Endothelial cell of umbilical vein (primary cell): ENCODE data around the gene CROCC2. TPM values are rescaled to one million over a fixed set of nuclear protein-coding genes. Genes with fewer than 3 reads are reported as not detected.

Experiments
- BruUV-seq: library from RNA; stranded (reverse); fragments of 400-500 nt; replicated peaks from 2 replicates; lab custom pipeline; 2021; lab: Mats Ljungman, UMichigan
- CTCF ChIA-PET: fragments of 300-600, 350-600 bp; sonication (Branson Sonifier 250); formaldehyde crosslinking; loops from one replicate; lab custom pipeline; 2021; ENCODE audit warnings: antibody characterized with exemption, inconsistent platforms; lab: Charles Lee
- POLR2A ChIA-PET: fragments of 300-600, 350-600 bp; sonication (Branson Sonifier 250); formaldehyde crosslinking; loops from one replicate; lab custom pipeline; 2021; ENCODE audit warnings: antibody characterized with exemption, inconsistent platforms; lab: Charles Lee
- DNase-seq: peaks from one replicate; pipeline ENCODE4 v3.0.0-alpha.2; 2011; ENCODE audit warnings: low read depth, low spot score
- FAIRE-seq: peaks from 2 replicates; lab custom pipeline; 2011; peaks lifted over from hg19 to GRCh38; lab: Jason Lieb, UNC
- H2AFZ ChIP-seq: 2 replicates; pipeline ENCODE4 v1.6.0; 2012; ENCODE audit warnings: low read depth, low read length, control low read depth, inconsistent platforms
- H3K27ac ChIP-seq: 2 replicates; pipeline ENCODE4 v1.5.1; 2011; ENCODE audit warnings: low read depth, mild to moderate bottlenecking, control low read depth, low read length, moderate library complexity; ENCODE audit not compliant: insufficient read depth
- H3K27me3 ChIP-seq, 2 experiments: 2 replicates each; pipeline versions ENCODE4 v1.6.0 to v1.6.1; 2011; ENCODE audit warnings: low read length in 2 of 2, mixed read lengths in 1 of 2; ENCODE audit not compliant: control insufficient read depth in 2 of 2, insufficient read depth in 2 of 2
- H3K36me3 ChIP-seq, 2 experiments: 2 replicates in 1 of 2; 3 replicates in 1 of 2; pipeline ENCODE4 v1.5.1; 2011; ENCODE audit warnings: low read length in 2 of 2, mild to moderate bottlenecking in 1 of 2, moderate library complexity in 1 of 2; ENCODE audit not compliant: control insufficient read depth in 2 of 2, insufficient read depth in 2 of 2; ENCODE audit errors: extremely low read depth in 1 of 2
- H3K4me1 ChIP-seq: 3 replicates; pipeline ENCODE4 v1.5.1; 2011; ENCODE audit warnings: mild to moderate bottlenecking, low read length; ENCODE audit not compliant: control insufficient read depth, insufficient read depth; ENCODE audit errors: extremely low read depth
- H3K4me2 ChIP-seq: 2 replicates; pipeline ENCODE4 v1.6.1; 2011; ENCODE audit warnings: low read length, control low read depth, mixed read lengths; ENCODE audit not compliant: insufficient read depth
- H3K4me3 ChIP-seq, 3 experiments: fragments of 200-600 bp in 1 of 3; sonication (generic), shearing (Covaris generic) in 1 of 3; replicated peaks in 1 of 3; 2 replicates each; pipeline ENCODE4 v1.5.1; 2011 to 2016; ENCODE audit warnings: control low read depth in 3 of 3, low read length in 3 of 3, mild to moderate bottlenecking in 2 of 3, inconsistent platforms in 1 of 3, low read depth in 1 of 3, moderate library complexity in 1 of 3; ENCODE audit not compliant: insufficient read depth in 1 of 3
- H3K79me2 ChIP-seq: 2 replicates; pipeline ENCODE4 v1.6.0; 2012; ENCODE audit warnings: low read length, inconsistent platforms; ENCODE audit not compliant: control insufficient read depth, insufficient read depth
- H3K9ac ChIP-seq: replicated peaks from 2 replicates; pipeline ENCODE3; 2011; ENCODE audit warnings: low read length, control low read depth; ENCODE audit not compliant: insufficient read depth; ENCODE audit errors: extremely low read depth
- H3K9me1 ChIP-seq: replicated peaks from 3 replicates; pipeline ENCODE4 v1.6.0; 2011; ENCODE audit warnings: mild to moderate bottlenecking, low read length; ENCODE audit not compliant: control insufficient read depth, insufficient read depth; ENCODE audit errors: extremely low read depth
- H3K9me3 ChIP-seq: replicated peaks from 2 replicates; pipeline ENCODE4 v1.5.1; 2012; ENCODE audit warnings: low read length, inconsistent platforms; ENCODE audit not compliant: control insufficient read depth, insufficient read depth
- H4K20me1 ChIP-seq: replicated peaks from 2 replicates; pipeline ENCODE3; 2011; ENCODE audit warnings: mild to moderate bottlenecking, low read length; ENCODE audit not compliant: control insufficient read depth, insufficient read depth; ENCODE audit errors: extremely low read depth
- CTCF ChIP-seq, 2 donors: IDR thresholded peaks; 1 replicate in 1 of 2; 2 replicates in 1 of 2; pipeline ENCODE4 v1.5.1; 2011; ENCODE audit warnings: low read length in 2 of 2, mild to moderate bottlenecking in 2 of 2, moderate library complexity in 2 of 2, control low read depth in 1 of 2, inconsistent platforms in 1 of 2, low read depth in 1 of 2; ENCODE audit not compliant: insufficient read depth in 1 of 2; ENCODE audit errors: extremely low read depth in 1 of 2
- EZH2 ChIP-seq: IDR thresholded peaks from 2 replicates; pipeline ENCODE4 v1.6.1; 2012; ENCODE audit warnings: borderline replicate concordance, low read depth, mild to moderate bottlenecking, moderate library complexity, low read length, inconsistent platforms; ENCODE audit not compliant: severe bottlenecking
- FOS ChIP-seq: IDR thresholded peaks from 2 replicates; pipeline ENCODE4 v1.6.1; 2011; ENCODE audit warnings: mild to moderate bottlenecking, low read length, moderate library complexity, borderline replicate concordance; ENCODE audit not compliant: insufficient read depth
- GATA2 ChIP-seq: IDR thresholded peaks from 2 replicates; pipeline ENCODE4 v1.7.0; 2011; ENCODE audit warnings: low read depth, mild to moderate bottlenecking, moderate library complexity, mixed read lengths, low read length; ENCODE audit not compliant: insufficient read length, insufficient read depth
- JUN ChIP-seq: IDR thresholded peaks from 2 replicates; pipeline ENCODE4 v1.6.1; 2011; ENCODE audit warnings: borderline replicate concordance, low read depth; ENCODE audit not compliant: insufficient read length, insufficient read depth
- MYC ChIP-seq: IDR thresholded peaks from one replicate; pipeline ENCODE4 v1.6.1; 2011; ENCODE audit warnings: mild to moderate bottlenecking, low read depth, low read length
- POLR2A ChIP-seq: IDR thresholded peaks from 2 replicates; pipeline ENCODE4 v1.6.1; 2012; ENCODE audit warnings: low read depth, mild to moderate bottlenecking, control low read depth, low read length
- POLR2AphosphoS5 ChIP-seq: IDR thresholded peaks from 2 replicates; pipeline ENCODE4 v1.6.1; 2012; ENCODE audit warnings: low read depth, mild to moderate bottlenecking, control low read depth, low read length, moderate library complexity; ENCODE audit not compliant: insufficient read depth
- dilution Hi-C: fragments of 300-500 bp; cut with MboI; formaldehyde crosslinking; loops from one replicate; pipeline ENCODE4 v1.15.0; 2019; ENCODE audit warnings: low sequenced_read_pairs; ENCODE audit not compliant: extremely low pct_ligation_motif_present
- intact Hi-C: fragments of 100-400 bp; cut with micrococcal nuclease; formaldehyde crosslinking; loops from one replicate; pipeline ENCODE4 v1.10.0; 2022
- polyA plus RNA-seq, 4 experiments: library from polyadenylated mRNA; depleted of rRNA in 3 of 4; stranded (reverse) in 3 of 4; unstranded in 1 of 4; fragments of >200 nt; gene quantifications; 2 replicates each; pipeline versions ENCODE4 v1.2.1 to v1.2.3, GENCODE V29; 2011 to 2012; ENCODE audit warnings: missing spikeins in 1 of 4
- total RNA-seq: library from RNA; stranded (reverse); gene quantifications from 2 replicates; pipeline ENCODE4 v1.2.3, GENCODE V29; 2021
- TF ChIP-seq, protein P1 (sequence below): IDR thresholded peaks from 2 replicates; pipeline ENCODE4 v1.6.1; 2011; ENCODE audit not compliant: insufficient read depth, insufficient read length

CROCC2 gene
- total and polyA plus RNA-seq, 2 donors (not counting 3 experiments of a cell fraction or from before 2014, with no cell fraction given) = not detected

DNA sequence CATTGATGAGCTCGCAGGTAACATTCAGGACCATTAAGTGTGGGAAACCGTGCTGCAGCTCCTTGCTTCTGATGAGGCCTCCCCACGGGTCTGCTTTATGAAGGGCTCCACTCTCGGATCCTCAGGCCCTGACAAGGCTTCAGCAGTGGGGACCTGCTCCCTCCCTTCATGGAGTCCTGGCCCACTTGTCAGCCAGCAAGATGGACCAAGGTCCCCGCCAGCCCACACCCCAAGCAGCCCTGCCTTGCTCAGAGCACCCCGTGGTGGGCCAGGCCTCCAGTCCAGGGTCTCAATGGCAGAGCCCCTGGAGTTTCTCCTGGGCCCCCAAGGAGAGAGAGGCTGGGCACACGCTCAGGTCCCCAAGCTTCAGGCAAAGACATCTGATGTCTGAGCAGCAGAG is 41.5 kb downstream of the CROCC2 start:
- Histone ChIP-seq H2AFZ (no peak overlapping the region), H3K4me3 (no peak overlapping the region), H4K20me1 (no peaks in the 10 kb centered on the region), H3K4me1 (no peaks in the 10 kb centered on the region), H3K9me3 (no peaks in the 10 kb centered on the region), H3K36me3 (no peaks in the 10 kb centered on the region), H3K79me2 (no peaks in the 10 kb centered on the region), H3K4me2 (no peak overlapping the region), H3K27ac (no peak overlapping the region), H3K9me1 (no peaks in the 10 kb centered on the region), H3K27me3 (no peaks in the 10 kb centered on the region), H3K9ac (no peak overlapping the region)
- BruUV-seq = no TSS peak
- DNase-seq = no peak
- ChIA-PET POLR2A (no interaction called here), CTCF (interaction anchor here (0.6 to 1.5 kb wide), 3 partner anchors 11 to 36 kb away, joined by 3 to 5 read pairs (median 5); no protein-coding TSS in a partner anchor)
- FAIRE-seq = no peak
- dilution Hi-C loops (no loop called here), intact Hi-C loops (no loop called here)
- TF ChIP-seq, protein P1, sequence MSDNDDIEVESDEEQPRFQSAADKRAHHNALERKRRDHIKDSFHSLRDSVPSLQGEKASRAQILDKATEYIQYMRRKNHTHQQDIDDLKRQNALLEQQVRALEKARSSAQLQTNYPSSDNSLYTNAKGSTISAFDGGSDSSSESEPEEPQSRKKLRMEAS = no peak
- TF ChIP-seq EZH2 = no peak

DNA sequence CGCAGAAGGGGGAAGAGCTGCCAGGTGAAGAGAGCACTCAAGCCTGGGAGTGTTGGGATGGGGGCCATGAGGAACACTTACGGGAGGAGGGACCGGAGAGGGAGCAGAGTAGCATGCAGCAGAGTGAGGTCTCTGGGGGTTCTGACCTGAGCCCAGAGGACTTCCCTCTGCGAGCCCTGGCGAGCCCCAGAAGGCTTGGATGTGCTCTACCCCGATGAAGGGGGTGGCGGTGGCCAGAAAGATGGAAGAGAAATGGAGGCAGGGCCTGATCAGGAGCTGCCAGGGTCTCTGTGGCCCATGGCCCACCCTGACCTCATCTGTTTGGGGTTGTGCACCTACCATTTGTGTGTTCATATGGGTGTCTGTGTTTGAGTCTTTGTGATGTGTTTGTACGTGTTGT is 42.0 kb downstream of the CROCC2 start:
- BruUV-seq = no TSS peak
- no peak overlapping the region for H3K9ac ChIP-seq
- H4K20me1 ChIP-seq = no peaks in the 10 kb centered on the region
- H2AFZ ChIP-seq = no peak overlapping the region
- no peak overlapping the region for H3K4me3 ChIP-seq
- H3K9me3 ChIP-seq = no peaks in the 10 kb centered on the region
- ChIA-PET CTCF (interaction anchor here (1.5 kb wide), 1 partner anchor 34 kb away, joined by 5 read pairs; no protein-coding TSS in a partner anchor), POLR2A (no interaction called here)
- H3K4me1 ChIP-seq = no peaks in the 10 kb centered on the region
- H3K27ac ChIP-seq = no peak overlapping the region
- no peak overlapping the region for H3K4me2 ChIP-seq
- dilution Hi-C loops = no loop called here
- DNase-seq (no peak), FAIRE-seq (no peak)
- no peaks in the 10 kb centered on the region for H3K36me3 ChIP-seq
- no peaks in the 10 kb centered on the region for H3K79me2 ChIP-seq
- TF ChIP-seq JUN = no peak
- TF ChIP-seq GATA2 = no peak
- no peak for TF ChIP-seq EZH2
- no peak for TF ChIP-seq MYC
- no peak for TF ChIP-seq POLR2AphosphoS5
- TF ChIP-seq, protein P1 = no peak
- TF ChIP-seq POLR2A = no peak
- no peak for TF ChIP-seq FOS
- TF ChIP-seq CTCF (IDR thresholded peaks at IDR 0.05; ENCODE audit: extremely low read depth in 1 of 2, insufficient read depth in 1 of 2, low read depth in 1 of 2, low read length in 2 of 2) = no peak
- H3K9me1 ChIP-seq = no peaks in the 10 kb centered on the region
- H3K27me3 ChIP-seq = no peaks in the 10 kb centered on the region
- intact Hi-C loops = no loop called here
